Gastrocnemius medialis (tissue), 4 donors: Measurements from ENCODE around the gene CHST11.

Source experiments
- POLR2A ChIP-seq, 2 donors: fragments of 450-650 bp; IDR thresholded peaks; one replicate each; pipeline ENCODE4 v1.6.1; 2017; ENCODE audit warnings: antibody characterized with exemption in 2 of 2, mild to moderate bottlenecking in 2 of 2, moderate library complexity in 2 of 2
- TF ChIP-seq, protein P1 (sequence below), 5 experiments: fragments of 450-650 bp in 3 of 5; fragments of 200-600 bp in 2 of 5; sonication (generic) in 2 of 5; IDR thresholded peaks in 4 of 5; conservative IDR thresholded peaks in 1 of 5; 1 replicate in 4 of 5; 2 replicates in 1 of 5; pipeline ENCODE4 v1.5.1; 2016 to 2019; ENCODE audit warnings: antibody characterized with exemption in 5 of 5, mild to moderate bottlenecking in 3 of 5, moderate library complexity in 3 of 5

DNA sequence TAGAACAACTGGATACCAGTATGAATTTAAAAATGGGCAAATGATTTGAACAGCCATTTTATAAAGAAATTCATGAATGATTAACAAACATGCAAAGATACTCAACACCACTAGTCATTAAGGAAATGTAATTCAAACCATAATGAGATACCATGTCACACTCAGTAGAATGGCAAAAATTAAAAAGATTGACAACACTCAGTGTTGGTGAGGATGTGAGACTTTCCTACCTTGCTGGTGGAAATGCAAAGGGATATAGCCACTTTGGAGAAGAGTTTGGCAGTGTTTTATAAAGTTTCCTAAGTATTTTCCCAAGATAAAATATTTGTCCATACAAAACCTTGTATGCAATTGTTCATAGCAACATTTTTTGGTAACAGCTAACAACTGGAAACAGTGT lies 6.0 kb upstream of the CHST11 start:
- no peak for TF ChIP-seq POLR2A (IDR thresholded peaks at IDR 0.05)
- TF ChIP-seq, protein P1, sequence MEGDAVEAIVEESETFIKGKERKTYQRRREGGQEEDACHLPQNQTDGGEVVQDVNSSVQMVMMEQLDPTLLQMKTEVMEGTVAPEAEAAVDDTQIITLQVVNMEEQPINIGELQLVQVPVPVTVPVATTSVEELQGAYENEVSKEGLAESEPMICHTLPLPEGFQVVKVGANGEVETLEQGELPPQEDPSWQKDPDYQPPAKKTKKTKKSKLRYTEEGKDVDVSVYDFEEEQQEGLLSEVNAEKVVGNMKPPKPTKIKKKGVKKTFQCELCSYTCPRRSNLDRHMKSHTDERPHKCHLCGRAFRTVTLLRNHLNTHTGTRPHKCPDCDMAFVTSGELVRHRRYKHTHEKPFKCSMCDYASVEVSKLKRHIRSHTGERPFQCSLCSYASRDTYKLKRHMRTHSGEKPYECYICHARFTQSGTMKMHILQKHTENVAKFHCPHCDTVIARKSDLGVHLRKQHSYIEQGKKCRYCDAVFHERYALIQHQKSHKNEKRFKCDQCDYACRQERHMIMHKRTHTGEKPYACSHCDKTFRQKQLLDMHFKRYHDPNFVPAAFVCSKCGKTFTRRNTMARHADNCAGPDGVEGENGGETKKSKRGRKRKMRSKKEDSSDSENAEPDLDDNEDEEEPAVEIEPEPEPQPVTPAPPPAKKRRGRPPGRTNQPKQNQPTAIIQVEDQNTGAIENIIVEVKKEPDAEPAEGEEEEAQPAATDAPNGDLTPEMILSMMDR (IDR thresholded peaks at IDR 0.05 in 4 of 5, conservative IDR thresholded peaks at IDR 0.05 in 1 of 5): no peak
